Fibroblast of lung (primary cell): ENCODE measurements around the gene RNLS. TPM values are rescaled to one million over a fixed set of nuclear protein-coding genes. Genes with fewer than 3 reads are reported as not detected.

Experiments used
- DNase-seq, 2 donors: peaks; one replicate each; pipeline versions ENCODE4 v3.0.0 to v3.0.0-alpha.2; 2010; ENCODE audit warnings: low read depth in 2 of 2
- H2AFZ ChIP-seq: 2 replicates; pipeline ENCODE4 v1.5.1; 2012; ENCODE audit warnings: low read length, control low read depth, inconsistent platforms
- H3K27ac ChIP-seq: 2 replicates; pipeline ENCODE4 v1.5.1; 2011; ENCODE audit warnings: low read length, control low read depth; ENCODE audit not compliant: insufficient read depth
- H3K27me3 ChIP-seq: 2 replicates; pipeline ENCODE4 v1.5.1; 2011; ENCODE audit warnings: mild to moderate bottlenecking, low read length; ENCODE audit not compliant: control insufficient read depth, insufficient read depth
- H3K36me3 ChIP-seq: 2 replicates; pipeline ENCODE4 v1.5.1; 2011; ENCODE audit warnings: low read length; ENCODE audit not compliant: control insufficient read depth, insufficient read depth
- H3K4me1 ChIP-seq: 2 replicates; pipeline ENCODE4 v1.5.1; 2011; ENCODE audit warnings: low read length; ENCODE audit not compliant: control insufficient read depth, insufficient read depth; ENCODE audit errors: extremely low read depth
- H3K4me2 ChIP-seq: 2 replicates; pipeline ENCODE4 v1.5.1; 2011; ENCODE audit warnings: low read length, control low read depth; ENCODE audit not compliant: insufficient read depth; ENCODE audit errors: extremely low read depth
- H3K4me3 ChIP-seq, 4 experiments: fragments of 200-600 bp in 1 of 4; sonication (generic) in 1 of 4; replicated peaks in 1 of 4; 2 replicates each; pipeline ENCODE4 v1.5.1; 2011 to 2016; ENCODE audit warnings: low read length in 4 of 4, low read depth in 3 of 4, mild to moderate bottlenecking in 3 of 4, control low read depth in 2 of 4, inconsistent platforms in 1 of 4, mixed read lengths in 1 of 4; ENCODE audit not compliant: insufficient read depth in 1 of 4; ENCODE audit errors: control extremely low read depth in 1 of 4
- H3K79me2 ChIP-seq: 2 replicates; pipeline ENCODE4 v1.5.1; 2012; ENCODE audit warnings: mild to moderate bottlenecking, low read length, inconsistent platforms; ENCODE audit not compliant: control insufficient read depth, insufficient read depth
- H3K9ac ChIP-seq: 2 replicates; pipeline ENCODE4 v1.5.1; 2011; ENCODE audit warnings: mild to moderate bottlenecking, low read length, control low read depth; ENCODE audit not compliant: insufficient read depth
- H3K9me3 ChIP-seq: 2 replicates; pipeline ENCODE4 v1.5.1; 2012; ENCODE audit warnings: low read depth, low read length; ENCODE audit not compliant: control insufficient read depth, insufficient read depth
- H4K20me1 ChIP-seq: 2 replicates; pipeline ENCODE4 v1.5.1; 2011; ENCODE audit warnings: low read length; ENCODE audit not compliant: control insufficient read depth, insufficient read depth; ENCODE audit errors: extremely low read depth
- EZH2 ChIP-seq: IDR thresholded peaks from 2 replicates; pipeline ENCODE4 v1.5.1; 2012; ENCODE audit warnings: low read length, control low read depth, mild to moderate bottlenecking; ENCODE audit errors: missing control alignments
- polyA plus RNA-seq, 2 donors: library from polyadenylated mRNA; depleted of rRNA in 1 of 2; stranded (reverse) in 1 of 2; unstranded in 1 of 2; fragments of >200 nt; gene quantifications; 2 replicates each; pipeline ENCODE4 v1.2.1, GENCODE V29; 2011 to 2012; ENCODE audit warnings: missing spikeins in 1 of 2
- total RNA-seq: library from RNA; depleted of rRNA; stranded (reverse); fragments of >200 nt; gene quantifications from 2 replicates; pipeline ENCODE4 v1.2.1, GENCODE V29; 2014
- TF ChIP-seq, protein P1 (sequence below), 2 donors: IDR thresholded peaks in 1 of 2; conservative IDR thresholded peaks in 1 of 2; 1 replicate in 1 of 2; 2 replicates in 1 of 2; pipeline ENCODE4 v1.5.1; 2011 to 2012; ENCODE audit warnings: low read length in 2 of 2, control low read depth in 1 of 2, inconsistent platforms in 1 of 2, low read depth in 1 of 2, mild to moderate bottlenecking in 1 of 2

The RNLS gene
- total and polyA plus RNA-seq, 2 donors (not counting 1 experiment from before 2014, with no cell fraction given) = 16.5 to 18.4 TPM

DNA sequence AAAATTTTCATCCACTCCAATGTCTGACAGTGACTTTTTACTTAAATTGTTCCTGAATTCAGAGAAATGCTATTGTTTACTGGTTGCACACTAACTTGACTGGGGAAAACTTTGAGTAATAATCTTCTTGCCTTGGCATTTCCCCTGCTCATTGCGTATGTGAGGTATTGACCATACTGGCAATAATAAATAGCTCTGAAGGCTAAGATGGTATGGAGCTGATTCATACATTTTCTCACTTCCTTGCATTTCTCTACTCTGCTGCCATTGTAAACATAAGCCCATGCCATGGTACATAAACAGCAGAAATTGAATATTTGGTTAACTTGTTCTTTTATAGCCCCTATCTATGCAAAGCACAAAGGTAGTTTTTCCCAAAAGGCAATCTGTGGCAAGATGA, 290.0 kb downstream of the RNLS start:
- Histone ChIP-seq H3K27ac (no peak overlapping the region), H3K4me2 (no peak overlapping the region), H3K4me1 (no peaks in the 10 kb centered on the region), H3K27me3 (no peaks in the 10 kb centered on the region), H3K9me3 (no peaks in the 10 kb centered on the region), H3K36me3 (no peaks in the 10 kb centered on the region), H2AFZ (no peak overlapping the region), H3K79me2 (no peaks in the 10 kb centered on the region), H3K9ac (no peak overlapping the region), H3K4me3 (no peak overlapping the region), H4K20me1 (no peaks in the 10 kb centered on the region)
- peak; percentile 31 to 49 for DNase-seq
- TF ChIP-seq, protein P1, sequence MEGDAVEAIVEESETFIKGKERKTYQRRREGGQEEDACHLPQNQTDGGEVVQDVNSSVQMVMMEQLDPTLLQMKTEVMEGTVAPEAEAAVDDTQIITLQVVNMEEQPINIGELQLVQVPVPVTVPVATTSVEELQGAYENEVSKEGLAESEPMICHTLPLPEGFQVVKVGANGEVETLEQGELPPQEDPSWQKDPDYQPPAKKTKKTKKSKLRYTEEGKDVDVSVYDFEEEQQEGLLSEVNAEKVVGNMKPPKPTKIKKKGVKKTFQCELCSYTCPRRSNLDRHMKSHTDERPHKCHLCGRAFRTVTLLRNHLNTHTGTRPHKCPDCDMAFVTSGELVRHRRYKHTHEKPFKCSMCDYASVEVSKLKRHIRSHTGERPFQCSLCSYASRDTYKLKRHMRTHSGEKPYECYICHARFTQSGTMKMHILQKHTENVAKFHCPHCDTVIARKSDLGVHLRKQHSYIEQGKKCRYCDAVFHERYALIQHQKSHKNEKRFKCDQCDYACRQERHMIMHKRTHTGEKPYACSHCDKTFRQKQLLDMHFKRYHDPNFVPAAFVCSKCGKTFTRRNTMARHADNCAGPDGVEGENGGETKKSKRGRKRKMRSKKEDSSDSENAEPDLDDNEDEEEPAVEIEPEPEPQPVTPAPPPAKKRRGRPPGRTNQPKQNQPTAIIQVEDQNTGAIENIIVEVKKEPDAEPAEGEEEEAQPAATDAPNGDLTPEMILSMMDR (conservative IDR thresholded peaks at IDR 0.05 in 1 of 2, IDR thresholded peaks at IDR 0.05 in 1 of 2; ENCODE audit: low read depth in 1 of 2, low read length in 2 of 2) = no peak
- no peak for TF ChIP-seq EZH2

DNA sequence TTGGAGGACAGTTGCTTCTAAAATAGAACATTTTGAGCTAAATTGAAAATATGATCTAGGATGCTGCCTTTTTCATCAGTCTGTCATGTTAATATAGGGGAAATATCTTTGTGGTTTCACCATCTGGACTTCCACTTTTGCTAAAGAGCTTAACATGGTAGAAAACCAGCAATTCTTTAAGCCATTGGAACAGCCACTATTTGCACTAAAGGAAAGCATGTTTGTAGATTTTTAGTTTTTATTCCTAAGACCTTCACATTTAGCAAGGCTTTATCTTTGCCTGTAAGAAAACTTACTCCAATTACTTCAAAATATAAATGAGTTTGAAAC, 291.0 kb downstream of the RNLS start:
- Histone ChIP-seq H3K27me3 (no peaks in the 10 kb centered on the region), H3K4me1 (no peaks in the 10 kb centered on the region), H3K36me3 (no peaks in the 10 kb centered on the region), H3K79me2 (no peaks in the 10 kb centered on the region), H3K4me2 (no peak overlapping the region), H3K9me3 (no peaks in the 10 kb centered on the region), H3K4me3 (no peak overlapping the region), H2AFZ (no peak overlapping the region), H3K27ac (no peak overlapping the region), H4K20me1 (no peaks in the 10 kb centered on the region), H3K9ac (no peak overlapping the region)
- TF ChIP-seq, protein P1 (conservative IDR thresholded peaks at IDR 0.05 in 1 of 2, IDR thresholded peaks at IDR 0.05 in 1 of 2; ENCODE audit: low read depth in 1 of 2, low read length in 2 of 2) = no peak
- TF ChIP-seq EZH2 = no peak
- peak in 1 of 2 donors; percentile 14 for DNase-seq

DNA sequence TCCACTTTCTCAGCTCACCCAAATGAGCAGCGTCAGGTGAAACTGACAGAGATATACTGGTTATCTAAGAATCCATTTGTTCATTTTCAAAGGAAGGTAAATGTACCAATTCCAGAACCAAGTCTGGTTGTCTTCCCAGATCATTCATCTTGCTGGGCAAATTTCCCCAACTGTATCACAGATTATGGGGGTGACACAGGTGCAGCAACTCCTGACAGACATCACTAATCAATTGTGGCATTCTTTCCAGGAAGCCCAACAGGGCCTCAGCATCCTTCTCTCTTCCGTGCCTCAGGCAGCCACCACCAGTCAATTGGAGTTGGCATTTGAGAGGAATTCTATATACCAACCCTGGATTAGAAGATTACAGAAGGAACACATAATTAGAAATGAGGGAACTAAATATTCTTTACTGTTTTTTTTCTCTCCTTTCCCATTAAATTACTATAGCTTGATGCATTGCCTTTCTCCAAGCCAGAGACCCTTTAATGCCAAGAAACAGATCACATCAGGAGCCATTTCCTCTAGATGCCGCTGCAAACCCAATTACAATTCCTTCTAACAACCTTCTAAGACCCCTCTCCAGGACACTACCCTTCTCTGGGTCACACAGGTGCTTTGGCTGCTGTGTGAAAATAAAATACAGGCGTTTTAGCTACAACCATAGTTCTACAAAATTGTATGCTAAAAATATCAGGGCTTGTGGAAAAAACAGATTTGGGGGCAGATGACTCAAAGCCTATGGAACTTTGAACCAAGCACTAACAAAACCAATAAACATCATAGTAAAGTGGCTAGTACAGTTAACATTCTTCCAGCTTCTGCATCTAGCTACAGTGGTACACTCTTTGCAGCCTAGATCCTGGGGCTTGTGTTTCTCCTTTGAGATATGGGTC, 291.6 kb downstream of the RNLS start:
- Histone ChIP-seq H3K9me3 (no peaks in the 10 kb centered on the region), H3K27me3 (no peaks in the 10 kb centered on the region), H3K4me2 (no peak overlapping the region), H3K27ac (no peak overlapping the region), H3K79me2 (no peaks in the 10 kb centered on the region), H3K9ac (no peak overlapping the region), H3K36me3 (no peaks in the 10 kb centered on the region), H3K4me1 (no peaks in the 10 kb centered on the region), H2AFZ (no peak overlapping the region), H4K20me1 (no peaks in the 10 kb centered on the region), H3K4me3 (no peak overlapping the region)
- peak in 1 of 2 donors; percentile 6 for DNase-seq
- TF ChIP-seq, protein P1 (conservative IDR thresholded peaks at IDR 0.05 in 1 of 2, IDR thresholded peaks at IDR 0.05 in 1 of 2; ENCODE audit: low read depth in 1 of 2, low read length in 2 of 2) = no peak
- TF ChIP-seq EZH2 = no peak
